NCI-H1092 (cell line): ENCODE measurements around the gene C13orf46.
"Not testable (repeated sequence)": the region's sequence is repeated elsewhere in the genome, so short reads cannot be mapped to it uniquely, and the experiment has no call there.

Experiments used
- DNase-seq: peaks from one replicate; lab custom pipeline; 2025; lab: John Stamatoyannopoulos, UW

C13orf46 gene

DNA sequence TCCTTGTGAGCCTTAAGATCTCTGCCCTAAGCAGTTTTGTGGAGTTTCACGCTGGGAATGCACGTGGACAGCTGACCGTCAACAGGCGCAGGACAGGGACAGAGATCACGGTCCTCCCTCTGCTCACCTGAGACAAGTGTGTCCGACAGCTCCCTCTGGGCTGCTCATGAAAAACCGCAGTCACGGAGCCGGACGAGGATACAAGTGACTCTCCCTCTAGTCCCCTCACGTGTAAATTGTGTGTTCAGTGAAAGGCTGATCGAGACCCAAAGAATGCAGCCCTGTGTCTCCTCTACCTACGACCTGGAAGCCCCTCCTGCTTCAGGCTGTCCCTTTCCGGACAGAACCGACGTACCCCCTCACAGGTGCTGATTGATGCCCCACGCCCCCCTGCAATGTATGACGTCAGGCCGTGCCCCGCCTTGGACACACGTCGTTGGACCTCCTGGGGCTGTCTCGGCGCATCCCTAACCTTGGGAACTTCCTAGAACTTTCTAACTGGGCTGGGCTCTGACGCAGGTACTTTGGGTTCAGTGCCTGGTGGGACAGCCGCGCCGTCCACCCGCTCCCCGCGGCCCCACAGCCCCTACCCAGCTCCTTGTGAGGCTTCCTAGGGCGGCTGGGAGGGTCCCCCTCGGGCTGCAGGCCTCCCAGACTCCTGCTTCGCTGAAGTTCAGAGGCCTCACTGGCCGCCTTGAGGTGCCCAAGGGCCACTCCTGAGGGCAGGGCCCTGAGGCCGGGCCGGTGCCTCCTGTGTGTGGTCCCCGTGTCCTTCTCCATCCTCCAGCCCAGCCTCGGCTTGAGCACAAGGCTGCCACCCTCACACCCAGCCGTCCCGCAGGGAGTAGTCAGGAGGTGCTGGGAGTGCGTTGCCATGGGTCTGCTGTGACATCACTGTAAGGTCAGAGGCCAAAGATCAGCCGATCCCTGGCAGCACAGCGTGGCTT lies at the start of gene C13orf46:
Gene C13orf46 (minus strand): TSS at position 859 of the 947 bp plus-strand sequence. CDS start 79 bp downstream, at position 780.
- no peak for DNase-seq

DNA sequence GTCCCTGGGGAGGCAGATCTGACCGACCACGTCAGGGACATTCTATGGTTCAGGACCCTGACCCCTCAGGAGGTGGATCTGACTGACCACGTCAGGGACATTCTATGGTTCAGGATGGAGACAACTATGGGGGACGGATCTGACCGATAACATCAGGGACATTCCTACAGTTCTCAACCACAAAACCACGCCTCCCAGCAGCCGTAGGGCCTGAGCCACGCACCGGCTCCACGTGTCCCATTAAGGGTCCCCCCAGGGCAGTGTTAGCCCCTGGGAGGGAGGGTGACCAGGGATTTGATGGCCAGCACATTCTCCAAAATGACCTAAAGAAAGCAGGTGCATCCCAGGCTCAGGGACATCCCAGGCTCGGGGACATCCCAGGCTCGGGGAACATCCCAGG lies 49.0 kb upstream of the C13orf46 start:
- no peak for DNase-seq

DNA sequence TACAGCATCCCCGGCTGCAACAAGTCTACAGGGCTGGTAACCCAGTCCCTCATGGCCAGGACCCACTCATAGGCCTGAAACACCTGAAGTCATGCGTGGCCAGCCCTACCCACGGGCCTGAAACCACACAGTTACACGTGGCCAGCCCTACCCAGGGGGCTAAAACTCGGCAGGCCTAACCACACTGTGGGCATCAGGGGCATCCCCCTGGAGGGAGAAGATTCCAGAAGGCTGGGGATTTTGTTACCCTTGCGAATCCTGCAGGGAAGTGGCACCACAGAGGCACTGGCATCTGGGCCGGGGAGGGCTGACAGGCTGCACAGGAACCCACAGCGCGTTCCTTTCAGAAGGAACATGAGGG lies 48.4 kb upstream of the C13orf46 start:
- no peak for DNase-seq

DNA sequence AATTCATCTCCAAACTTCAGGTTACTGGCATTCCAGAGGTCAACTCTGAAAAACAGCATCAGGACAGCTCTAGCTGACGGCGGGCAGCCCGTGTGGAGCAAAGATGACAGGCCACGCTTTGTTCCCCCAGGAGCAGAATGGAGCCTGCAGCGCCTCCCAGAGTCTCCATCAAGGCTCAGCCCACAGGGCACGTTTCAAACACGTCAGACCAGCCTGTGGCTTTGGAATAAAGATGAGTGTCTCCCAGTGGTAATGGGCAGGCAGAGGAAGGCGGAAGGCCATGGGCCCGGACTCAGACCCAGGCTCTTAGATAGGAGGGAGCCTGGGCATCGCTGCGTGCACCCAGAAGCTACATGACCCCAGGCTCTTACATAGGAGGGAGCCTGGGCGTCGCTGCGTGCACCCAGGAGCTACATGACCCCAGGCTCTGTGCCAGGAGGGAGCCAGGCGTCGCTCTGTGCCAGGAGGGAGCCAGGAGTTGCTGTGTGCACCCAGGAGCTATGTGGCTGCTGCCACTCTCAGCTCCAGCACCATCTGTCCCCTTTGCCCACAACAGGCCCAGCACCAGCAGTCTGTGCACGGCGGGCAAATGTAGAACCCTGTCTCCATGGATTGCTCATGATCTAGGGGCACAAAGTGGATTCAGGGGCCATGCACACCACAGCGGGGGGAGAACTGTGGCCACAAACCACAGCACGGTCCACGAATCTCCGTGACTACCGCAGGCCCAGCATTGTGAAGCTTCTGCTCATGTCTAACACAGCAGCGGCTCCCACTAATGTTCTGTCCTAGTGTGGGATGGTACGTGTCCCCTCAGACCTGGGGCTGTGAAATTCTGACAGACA lies 47.8 kb upstream of the C13orf46 start:
- DNase-seq: no peak

DNA sequence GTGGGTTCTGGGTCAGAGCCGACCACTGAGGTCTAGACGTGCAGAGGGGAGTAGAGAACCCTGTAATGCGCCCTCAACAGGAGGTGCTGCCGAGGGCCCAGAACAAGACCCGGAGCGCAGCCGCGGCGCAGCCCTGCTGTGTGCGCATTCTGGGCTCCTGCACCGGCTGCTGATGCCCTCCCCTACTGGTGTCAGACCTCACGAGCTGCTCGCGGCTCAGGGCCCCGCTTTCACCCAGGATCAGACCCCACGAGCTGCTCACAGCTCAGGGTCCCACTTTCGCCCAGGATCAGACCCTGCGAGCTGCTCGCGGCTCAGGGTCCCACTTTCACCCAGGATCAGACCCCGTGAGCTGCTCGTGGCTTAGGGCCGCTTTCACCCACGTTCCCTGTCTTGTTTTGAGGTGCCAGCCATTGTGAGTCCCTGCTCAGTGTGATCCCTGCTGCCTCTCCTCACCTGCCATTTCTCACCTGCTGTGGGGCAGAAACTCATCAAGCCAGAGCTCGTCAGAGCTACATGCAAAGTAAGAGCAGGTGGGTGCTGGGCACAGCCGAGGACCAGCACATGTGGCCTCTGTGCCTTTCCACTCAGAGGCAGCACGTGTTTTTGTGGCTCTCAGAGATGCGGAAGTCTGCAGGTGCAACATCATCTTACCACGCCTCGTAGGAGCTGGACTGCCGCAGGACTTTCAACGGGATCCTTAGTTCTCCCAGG lies 47.0 kb upstream of the C13orf46 start:
- no peak for DNase-seq

DNA sequence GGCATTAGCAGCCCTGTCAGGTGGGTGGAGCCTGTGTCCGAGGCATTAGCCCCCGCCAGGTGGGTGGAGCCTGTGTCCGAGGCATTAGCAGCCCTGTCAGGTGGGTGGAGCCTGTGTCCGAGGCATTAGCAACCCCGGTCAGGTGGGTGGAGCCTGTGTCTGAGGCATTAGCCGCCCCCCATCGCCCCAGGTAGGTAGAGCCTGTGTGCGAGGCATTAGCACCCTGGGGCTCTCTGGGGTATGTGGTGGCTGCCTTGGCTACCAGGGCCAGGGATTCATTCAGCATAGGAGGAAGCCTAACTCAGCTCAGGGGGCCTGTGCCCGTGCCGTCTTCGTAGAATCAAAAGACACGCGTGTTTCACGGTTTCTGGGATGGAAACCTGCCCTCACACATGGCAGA lies 46.3 kb upstream of the C13orf46 start:
- DNase-seq: not testable (repeated sequence)

DNA sequence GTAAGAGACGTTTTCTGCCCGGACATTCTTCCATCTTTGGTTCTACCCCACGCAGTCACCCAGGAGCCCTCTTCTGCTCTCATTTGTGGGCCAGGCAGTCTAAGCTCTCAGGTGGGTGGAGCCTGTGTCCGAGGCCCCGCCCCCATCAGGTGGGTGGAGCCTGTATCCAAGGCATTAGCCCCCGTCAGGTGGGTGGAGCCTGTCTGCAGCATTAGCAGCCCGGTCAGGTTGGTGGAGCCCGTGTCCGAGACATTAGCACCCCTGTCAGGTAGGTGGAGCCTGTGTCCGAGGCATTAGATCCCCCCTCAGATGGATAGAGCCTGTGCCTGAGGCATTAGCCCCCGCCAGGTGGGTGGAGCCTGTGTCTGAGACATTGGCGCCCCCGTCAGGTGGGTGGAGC lies 45.5 kb upstream of the C13orf46 start:
- DNase-seq: no peak

DNA sequence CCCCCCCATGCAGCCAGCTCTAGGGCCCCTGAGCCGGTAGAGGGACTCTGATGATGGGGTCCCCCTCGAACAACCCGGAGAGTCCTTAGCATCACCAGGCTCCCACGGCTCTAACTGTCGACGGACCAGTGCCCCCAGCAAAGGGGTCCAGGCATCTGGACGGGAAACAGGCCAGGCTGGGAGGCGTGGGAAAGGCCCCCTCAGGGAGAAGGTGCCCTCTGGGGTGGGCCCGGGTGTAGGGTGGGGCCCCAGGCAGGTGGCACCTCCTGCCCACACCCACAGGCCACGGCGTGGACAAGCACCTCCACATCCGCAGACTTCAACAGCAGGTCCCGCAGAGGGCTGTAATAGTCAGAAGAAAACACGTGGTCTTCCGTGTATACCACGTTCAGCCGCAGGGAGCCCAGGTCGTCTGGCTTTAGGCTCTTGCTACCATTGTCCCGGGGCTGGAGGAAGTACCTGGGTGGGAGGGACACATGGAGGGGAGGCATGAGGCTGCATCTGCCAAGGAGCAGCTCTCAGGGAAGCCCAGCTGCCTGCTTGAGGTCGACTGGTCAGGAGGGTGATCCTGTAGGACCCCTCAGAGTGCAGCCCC lies 44.7 kb upstream of the C13orf46 start:
- DNase-seq: no peak

DNA sequence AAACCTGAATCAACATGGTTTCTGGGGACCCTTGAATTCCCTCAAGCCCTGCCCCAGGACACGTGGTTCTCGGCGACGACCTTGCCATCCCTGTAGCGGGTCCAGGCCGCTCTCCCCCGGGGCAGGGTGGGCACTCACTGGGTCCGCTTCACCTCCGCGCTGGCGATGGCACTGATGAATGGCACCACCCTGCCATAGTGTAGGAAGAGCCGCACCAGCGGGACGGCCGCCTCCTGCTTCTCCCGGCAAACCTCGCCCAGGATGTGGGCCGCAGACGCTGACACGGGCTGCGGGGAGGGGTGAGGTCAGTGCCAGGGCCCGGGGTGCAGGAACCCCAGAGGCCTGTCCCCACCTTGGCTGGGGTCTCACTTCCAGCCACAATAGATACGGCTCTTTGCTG lies 44.1 kb upstream of the C13orf46 start:
- no peak for DNase-seq

DNA sequence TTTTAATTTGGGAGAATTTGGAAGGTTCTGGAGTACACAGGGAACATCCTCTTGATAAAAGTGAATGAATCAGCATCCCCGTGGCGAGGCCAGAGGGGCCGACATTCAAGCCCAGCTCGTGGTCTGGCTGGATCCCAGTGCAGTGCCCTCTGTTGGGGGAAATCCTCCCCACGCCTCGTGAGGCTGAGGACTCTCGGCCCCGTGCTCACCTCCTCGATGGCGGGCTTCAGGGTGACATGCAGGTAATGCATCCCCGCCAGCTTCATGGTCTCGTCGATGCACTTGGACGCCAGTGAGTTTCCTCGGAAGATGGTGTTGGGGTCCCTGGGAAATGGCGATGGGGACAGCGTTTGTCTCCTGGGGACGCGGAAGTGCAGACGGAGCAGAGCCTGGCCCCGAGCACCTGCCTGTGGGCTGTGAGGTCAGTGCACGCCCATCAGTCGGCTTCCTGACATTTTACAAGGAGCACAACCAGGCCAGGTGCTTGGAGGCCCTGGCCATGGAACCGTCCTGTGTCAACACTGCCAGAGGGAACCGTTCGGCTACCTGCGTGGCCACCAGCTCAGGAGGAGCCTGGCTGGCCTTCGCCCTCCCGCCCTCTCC lies 43.3 kb upstream of the C13orf46 start:
- DNase-seq: no peak

DNA sequence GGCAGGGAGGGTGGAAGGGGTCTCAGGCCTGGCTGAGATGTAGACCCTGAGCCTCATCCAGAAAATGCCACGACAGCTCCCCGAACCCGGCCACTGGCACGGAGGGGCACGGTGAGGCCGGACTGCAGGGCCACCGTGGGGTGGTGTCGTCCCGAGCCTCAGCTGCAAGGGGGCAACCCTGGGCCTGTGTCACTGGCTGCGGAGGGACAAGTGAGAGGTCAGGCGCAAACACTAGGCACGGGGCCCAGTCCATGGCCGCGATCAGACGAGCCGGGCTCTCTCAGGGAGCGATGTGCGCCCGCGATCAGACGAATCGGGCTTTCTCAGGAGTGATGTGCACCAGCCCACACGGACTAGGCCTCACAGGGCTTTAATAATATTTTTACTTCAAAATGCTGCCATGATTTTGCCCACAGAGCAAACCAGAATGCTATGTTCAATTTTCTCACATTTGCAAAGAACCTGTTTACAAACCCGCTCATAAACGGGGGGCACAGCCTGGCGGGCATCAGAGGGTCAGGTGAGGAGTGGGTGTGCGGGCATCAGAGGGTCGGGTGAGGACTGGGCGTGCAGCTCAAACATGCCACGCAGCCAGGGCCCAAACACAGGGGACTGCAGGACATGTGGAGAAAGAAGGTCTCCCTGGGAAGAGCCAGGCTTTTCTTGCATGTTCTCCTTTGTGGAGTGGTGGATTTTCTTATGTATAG lies 42.6 kb upstream of the C13orf46 start:
- DNase-seq: no peak

DNA sequence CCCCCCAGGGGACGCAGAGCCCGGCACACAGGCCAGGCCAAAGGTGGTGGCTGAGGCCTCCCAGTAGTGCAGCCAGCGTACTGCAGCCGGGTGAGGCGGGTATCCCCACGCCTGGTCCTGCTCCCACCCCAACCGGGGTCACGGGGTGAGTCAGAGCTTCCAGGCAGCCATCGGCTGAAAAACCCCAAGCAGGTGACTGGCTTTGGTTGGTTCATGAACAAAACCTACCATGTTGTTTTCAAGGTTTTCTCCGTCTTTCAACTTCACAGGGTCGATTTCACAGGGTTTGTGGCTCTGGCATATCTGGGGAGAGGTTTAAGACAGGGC lies 42.1 kb upstream of the C13orf46 start:
- no peak for DNase-seq

DNA sequence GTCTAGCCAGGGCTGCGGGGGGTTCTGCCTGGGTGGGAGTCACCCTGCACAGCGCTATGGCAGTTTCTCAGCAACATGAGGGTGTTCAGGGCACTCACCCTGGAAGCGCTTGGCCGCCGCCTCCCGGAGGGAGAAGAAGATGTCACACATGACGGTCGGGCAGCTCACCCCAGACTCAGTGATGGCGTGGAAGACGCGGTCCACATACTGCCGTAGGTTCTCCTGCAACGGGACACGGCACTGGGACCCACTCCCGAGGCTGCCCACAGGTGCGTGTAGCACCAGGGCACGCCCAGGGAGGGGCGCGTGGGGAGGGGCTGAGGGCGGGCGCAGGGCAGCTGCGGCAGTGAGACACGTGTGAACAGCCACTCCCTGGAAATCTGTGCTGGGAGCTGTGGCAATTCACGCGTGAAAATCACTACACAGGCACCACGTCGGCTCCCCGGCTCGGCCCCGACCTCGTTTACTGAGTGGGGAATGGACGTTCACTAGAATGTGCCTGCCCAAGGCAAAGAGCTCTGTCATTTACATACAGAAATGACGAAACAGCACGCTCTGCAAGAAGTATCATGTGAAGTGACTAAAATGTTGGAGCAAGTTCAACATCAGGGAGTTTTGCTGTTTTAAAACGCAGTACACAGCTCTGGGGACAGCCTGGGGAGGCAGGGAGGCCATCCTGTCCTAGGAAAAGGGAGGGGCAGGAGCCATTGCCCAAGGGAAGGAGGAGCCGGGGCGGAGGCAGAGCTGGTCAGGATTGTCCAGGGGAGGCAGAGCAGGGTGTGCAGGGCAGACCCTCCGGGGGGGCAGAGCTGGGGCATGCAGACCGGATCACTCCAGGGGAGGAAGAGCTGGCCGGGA lies 41.5 kb upstream of the C13orf46 start:
- no peak for DNase-seq

DNA sequence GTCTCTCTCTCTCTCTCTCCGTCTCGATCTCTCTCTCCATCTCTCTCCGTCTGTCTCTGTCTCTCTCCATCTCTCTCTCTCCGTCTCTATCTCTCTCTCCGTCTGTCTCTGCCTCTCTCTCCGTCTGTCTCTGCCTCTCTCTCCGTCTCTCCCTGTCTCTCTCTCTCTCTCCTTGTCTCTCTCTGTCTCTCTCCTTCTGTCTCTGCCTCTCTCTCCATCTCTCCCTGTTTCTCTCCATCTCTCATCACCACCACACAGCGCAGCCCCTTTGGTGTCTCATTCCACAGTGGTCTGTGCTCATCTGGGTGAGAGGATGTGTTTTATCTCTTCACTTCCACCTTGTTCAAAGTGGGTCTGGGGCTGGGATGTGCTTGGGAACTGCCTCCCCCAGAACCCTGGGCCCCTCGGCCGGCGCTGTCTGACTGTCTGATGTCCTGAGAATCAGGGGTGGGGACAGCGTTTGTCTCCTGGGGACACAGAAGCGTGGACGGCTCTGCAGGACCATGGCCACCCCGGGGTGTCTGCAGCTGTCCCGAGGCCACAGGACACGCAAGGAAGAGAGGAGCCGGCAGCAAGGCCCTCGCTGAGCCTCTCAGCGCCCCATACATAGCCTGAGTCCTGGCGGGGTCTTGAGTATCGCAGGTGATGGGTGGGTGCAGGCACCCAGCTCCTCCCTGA lies 40.2 kb upstream of the C13orf46 start:
- DNase-seq: no peak

DNA sequence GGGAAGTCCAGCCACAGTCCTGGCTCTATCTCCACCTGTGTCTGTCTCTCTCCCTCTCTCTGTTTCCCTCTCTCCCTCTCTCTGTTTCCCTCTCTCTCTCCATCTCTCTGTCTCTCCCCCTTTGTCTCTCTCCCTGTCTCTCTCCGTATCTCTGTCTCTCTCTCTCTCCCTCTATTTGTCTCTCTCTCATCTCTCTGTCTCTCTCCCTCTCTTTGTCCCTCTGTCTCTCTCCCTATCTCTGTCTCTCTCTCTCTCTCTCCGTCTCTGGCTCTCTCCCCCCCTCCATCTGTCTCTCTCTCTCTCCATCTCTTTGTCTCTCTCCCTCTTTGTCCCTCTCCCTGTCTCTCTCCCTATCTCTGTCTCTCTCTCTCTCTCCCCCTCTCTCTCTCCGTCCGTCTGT lies 39.5 kb upstream of the C13orf46 start:
- no peak for DNase-seq

DNA sequence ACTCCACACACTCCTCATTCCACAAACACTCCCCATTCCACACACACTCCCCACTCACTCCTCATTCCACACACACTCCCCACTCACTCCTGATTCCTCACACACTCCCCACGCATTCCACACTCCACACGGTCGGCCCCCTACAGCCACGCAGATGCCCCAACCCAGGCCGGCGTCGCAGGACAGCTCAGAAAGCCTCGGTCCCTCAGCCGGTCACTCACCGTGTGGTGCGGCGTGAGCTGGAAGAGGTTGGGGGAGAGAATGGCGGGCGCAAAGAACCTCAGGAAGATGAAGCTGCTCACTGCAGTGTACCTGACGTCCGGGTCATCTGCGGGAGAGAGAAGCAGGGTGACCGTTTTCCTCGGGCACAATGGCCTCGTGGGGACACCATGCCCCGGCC lies 39.0 kb upstream of the C13orf46 start:
- no peak for DNase-seq

DNA sequence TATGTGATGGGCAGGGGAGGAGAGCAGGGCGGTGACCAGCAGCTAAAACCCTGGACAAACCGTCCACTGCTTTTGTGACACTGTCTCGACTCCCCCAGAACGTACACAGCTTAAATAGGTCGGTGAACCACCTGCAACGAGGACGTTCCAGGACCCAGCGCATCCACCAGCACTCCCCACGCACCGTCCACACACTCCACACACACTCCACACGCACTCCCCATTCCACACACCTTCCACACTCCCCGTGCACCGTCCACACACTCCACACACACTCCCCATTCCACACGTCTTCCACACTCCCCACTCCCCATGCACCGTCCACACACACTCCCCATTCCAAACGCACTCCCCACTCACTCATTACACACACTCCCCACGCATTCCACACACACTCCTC lies 38.3 kb upstream of the C13orf46 start:
- DNase-seq: no peak

DNA sequence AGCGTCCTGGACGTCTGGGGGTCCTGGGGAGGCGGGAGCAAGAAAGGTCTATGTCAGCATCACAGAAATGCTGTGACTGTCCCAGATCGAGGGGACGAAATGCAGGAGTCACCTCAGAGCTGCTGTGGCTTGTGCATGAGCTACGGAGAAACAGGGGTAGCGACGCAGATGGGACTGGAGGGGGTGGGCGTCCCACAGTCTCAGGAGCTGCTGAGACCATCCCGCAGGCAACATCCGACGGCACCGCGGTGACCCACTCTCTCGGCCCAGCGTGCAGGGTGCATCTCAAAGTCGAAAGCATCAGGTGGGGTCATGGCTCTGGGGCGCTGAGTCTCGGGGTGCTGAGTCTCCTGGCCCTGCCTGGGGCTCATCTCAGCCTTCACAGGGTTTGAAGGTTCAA lies 37.4 kb upstream of the C13orf46 start:
- no peak for DNase-seq

DNA sequence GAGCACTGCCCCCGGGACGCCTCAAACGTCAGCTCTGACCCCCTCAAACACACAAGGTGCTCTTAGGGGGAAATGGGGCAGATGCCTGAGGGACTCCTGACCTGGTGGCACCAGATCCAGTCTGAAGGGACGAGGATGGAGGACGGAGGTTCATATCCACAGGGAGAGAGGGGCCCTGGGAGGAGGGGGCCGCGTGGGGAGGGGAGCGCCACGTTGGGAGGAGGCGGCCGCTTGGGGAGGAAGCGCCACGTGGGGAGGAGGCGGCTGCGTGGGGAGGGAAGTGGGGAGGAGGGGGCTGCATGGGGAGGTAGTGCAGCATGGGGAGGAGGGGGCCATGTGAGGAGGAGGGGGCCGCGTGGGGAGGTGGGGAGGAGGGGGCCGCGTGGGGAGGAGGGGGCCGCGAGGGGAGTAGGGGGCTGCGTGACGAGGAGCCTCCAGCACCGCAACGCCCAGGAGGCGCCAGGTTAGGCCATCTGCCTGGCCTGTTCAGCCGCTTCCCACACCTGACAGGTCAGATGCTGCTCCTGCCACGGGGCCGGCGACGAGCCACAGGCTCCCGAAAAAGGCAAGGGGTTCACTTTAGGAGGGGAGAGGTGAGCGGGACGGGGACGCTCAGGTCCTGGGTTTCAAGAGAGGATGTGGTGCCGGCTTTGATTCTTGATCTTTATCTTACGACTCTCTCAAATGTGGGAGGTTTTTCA lies 36.7 kb upstream of the C13orf46 start:
- DNase-seq: no peak
